ENCODE results near the gene MYO10.

The MYO10 gene

GRCh38 chr5:16914108-16914435 lies 22.0 kb downstream of the MYO10 start:
- DNase-seq = no peak

- DNase-seq = no peak
Observed at GRCh38 chr5:16913187-16914107, 22.6 kb downstream of the MYO10 start.

DNA sequence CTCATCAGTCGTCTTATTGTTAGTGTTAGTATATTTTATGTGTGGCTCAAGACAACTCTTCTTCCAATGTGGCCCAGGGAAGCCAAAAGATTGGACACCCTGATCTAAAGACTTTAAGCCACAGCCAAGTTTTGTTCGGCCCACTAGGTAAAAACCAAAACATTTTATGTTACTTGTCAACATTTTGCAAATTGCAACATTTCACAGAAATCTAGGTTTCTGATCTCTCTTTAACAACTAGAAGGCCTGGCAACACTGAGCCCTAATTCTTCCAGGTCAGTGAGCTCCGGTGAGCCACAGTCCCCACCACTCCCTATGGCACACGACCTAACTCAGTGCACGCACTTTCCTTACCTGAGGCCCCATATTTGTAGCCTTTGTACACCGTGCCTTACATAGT lies 24.0 kb downstream of the MYO10 start:
- no peak for DNase-seq

GRCh38 chr5:16909464-16909863 lies 26.6 kb downstream of the MYO10 start:
- no peak for DNase-seq

DNA sequence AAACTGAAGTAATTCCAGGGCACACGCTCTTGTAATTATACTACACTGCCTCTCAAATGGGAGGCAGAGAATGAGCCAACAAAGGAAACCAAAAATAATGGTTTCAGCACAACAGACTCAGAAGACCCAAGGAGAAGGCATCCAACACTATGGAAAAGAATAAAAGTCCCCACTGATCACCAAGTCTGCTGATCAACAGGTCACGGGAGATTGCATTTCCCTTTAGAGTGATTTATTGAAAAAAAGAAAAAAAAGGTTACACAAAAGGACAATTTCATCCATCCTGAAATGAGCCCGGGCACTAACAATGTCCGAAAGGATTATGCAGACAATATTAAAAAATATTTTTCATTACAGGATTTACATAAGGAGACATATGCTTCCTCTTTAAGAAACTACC lies 28.8 kb downstream of the MYO10 start:
- DNase-seq = no peak

GRCh38 chr5:16906255-16906654 lies 29.8 kb downstream of the MYO10 start:
- DNase-seq = no peak

GRCh38 chr5:16903480-16904300 lies 32.4 kb downstream of the MYO10 start:
- DNase-seq = no peak

GRCh38 chr5:16902846-16903245 lies 33.2 kb downstream of the MYO10 start:
- DNase-seq = no peak

- no peak for DNase-seq
Observed at GRCh38 chr5:16901021-16901644, 35.0 kb downstream of the MYO10 start.

DNA sequence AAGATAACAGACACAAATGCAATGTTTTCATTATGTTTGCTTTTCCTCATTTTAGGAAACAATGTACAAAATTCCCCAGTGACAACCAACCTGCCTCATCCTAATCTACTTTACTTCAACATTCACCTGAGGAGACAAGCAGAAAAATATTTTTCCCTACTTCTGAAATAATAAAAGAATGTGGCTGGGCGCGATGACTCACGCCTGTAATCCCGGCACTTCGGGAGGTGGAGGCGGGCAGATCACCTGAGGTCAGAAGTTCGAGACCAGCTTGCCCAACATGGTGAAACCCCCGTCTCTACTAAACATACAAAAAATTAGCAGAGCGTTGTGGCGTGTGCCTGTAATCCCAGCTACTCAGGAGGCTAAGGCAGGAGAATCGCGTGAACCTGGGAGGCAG lies 36.9 kb downstream of the MYO10 start:
- DNase-seq = no peak

DNA sequence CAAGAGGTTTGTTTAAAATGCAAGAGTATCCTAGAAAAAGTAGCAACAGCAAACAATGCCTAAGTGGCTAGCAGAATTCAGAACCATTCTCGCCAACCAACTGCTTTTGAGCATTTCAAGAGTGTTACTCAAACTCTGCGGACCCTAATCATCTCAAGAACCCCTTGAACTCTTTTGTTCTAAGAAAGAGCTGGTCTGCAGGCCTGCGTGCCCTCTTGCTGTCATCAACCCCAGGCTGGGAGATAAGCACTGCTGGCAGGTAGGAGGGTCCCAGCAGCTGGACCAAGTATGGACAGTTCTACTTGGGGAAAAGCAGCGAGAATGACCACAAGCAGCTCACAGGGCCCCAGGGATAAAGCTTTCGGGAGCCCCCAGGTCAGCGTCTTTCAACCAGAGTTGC lies 38.3 kb downstream of the MYO10 start:
- no peak for DNase-seq

DNA sequence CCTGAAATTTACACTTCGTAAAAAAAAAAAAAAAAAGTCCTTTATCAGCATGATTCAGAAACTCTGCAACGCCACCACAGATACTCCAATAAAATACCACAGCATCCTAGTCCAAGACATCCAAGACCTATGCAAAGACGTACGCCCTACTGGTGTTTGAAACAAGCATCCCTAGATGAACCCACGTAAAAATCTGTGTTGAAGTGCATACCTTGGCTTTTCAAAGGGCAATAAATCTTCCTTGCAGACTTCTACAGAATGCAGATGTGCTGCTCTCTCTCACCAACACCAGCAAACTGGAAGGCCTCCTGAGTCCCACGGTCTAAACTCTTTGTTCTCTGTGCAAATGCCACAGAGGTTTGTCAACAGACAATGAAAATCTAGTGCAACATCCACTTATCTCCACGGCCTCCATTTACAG lies 38.8 kb downstream of the MYO10 start:
- no peak for DNase-seq

DNA sequence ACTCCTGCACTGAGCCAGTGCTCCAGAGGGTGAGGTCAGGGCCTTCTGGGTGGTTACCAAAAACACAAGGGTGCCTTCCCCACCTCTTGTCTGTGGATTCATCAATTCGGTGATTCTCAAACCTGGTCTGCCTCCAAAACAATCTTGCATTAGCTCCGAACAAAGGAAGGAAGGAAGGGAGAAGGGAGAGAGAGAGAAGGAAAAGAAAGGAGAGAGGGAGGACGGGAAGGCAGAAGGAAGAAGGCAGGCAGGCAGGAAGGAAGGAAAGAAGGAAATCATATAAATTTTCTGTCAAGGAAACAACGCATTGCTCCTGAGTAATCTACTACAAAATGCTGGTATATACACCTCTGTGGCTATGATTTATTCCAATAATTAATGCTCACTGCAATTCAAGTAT lies 39.3 kb downstream of the MYO10 start:
- DNase-seq = no peak

DNA sequence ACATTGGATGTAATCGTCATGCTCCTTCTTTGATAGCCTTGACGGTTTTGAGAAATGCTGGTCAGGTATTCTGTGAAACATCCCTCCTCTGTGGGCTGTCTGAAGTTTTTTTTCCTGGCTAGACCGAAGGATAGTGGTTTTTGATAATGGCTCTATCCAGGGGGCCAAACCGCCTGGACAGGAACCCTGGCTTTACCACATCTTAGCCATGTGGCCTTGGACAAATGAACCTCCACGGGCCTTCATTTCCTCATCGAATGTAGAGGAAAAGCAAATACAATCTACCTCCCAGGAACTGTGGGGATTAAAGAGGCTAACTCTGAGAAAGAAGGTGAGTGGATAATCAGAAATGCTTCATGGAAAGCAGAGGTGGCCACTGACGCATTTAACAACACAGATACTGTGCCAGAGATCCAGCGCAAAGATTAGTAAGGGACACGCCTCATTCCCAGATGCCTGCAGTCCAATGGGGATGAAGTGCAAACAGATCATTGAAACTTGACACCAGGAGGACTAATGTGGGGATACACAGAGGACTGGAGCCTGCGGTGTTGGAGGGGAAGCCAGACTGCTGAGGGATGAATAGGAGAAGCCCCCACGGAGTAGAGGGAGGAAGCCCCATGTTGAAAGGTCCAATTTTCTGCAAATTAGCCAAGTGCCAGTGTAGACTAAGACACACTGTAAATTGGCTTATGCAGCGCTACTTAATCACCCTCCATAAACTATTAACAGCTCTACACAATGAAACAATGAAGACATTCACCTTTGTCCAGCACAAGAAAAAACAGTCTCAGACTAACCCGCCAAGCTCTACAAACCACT lies 41.6 kb downstream of the MYO10 start:
- no peak for DNase-seq

- DNase-seq = no peak
Observed at GRCh38 chr5:16891033-16891432, 45.1 kb downstream of the MYO10 start.

- DNase-seq = no peak
Observed at GRCh38 chr5:16889972-16890519, 46.0 kb downstream of the MYO10 start.

- DNase-seq = no peak
Observed at GRCh38 chr5:16889203-16889971, 46.7 kb downstream of the MYO10 start.

GRCh38 chr5:16888694-16889124 lies 47.4 kb downstream of the MYO10 start:
- no peak for DNase-seq

DNA sequence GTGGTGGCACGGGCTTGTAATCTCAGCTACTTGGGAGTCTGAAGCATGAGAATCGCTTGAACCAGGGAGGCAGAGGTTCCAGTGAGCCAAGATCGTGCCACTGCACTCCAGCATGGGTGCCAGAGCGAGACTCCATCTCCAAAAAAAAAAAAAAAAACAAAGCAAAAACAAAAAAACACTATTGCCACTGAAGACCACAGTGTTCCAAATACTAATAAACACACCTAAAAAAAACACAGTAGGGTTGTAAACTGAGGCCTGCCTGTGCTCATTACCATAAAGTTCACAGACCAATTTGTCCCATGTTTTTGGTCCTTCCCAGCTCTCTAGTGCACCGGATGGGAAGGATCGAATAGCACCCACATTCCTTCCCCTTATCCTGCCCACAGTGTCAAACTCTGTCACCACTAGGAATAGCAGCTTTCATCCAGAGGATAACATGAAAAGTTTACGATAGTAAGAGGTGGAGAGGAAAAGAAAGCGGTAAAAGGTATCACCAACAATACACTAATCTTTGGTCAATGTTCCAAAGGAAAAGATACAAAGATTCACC lies 49.2 kb downstream of the MYO10 start:
- DNase-seq = no peak

GRCh38 chr5:16886366-16886736 lies 49.7 kb downstream of the MYO10 start:
- no peak for DNase-seq

GRCh38 chr5:16885635-16886365 lies 50.3 kb downstream of the MYO10 start:
- no peak for DNase-seq
